PC-9 (cell line): Measurements from ENCODE around the gene AKR1B1. TPM values are rescaled to one million over a fixed set of nuclear protein-coding genes. Genes with fewer than 3 reads are reported as not detected.

Experiments
- BruUV-seq: library from RNA; stranded (reverse); fragments of 400-500 nt; replicated peaks from 2 replicates; lab custom pipeline; 2021; lab: Mats Ljungman, UMichigan
- CTCF ChIA-PET: fragments of 300-600 bp; sonication (Branson Sonifier 250); formaldehyde crosslinking; loops from one replicate; lab custom pipeline; 2022; ENCODE audit warnings: antibody characterized with exemption; lab: Charles Lee
- POLR2A ChIA-PET: fragments of 300-600 bp; sonication (Branson Sonifier 250); formaldehyde crosslinking; loops from one replicate; lab custom pipeline; 2022; ENCODE audit warnings: antibody characterized with exemption; ENCODE audit not compliant: unreplicated experiment; lab: Charles Lee
- DNase-seq, 2 experiments: peaks; one replicate each; pipeline versions ENCODE4 v3.0.0 to v3.0.0-alpha.2; 2015 to 2022; ENCODE audit warnings: mixed read lengths in 1 of 2
- H2AFZ ChIP-seq: fragments of 200-600 bp; sonication (generic); 2 replicates; pipeline ENCODE4 v1.8.1; 2017; ENCODE audit warnings: antibody characterized with exemption
- H3F3A ChIP-seq: fragments of 200-600 bp; sonication (generic); 2 replicates; pipeline ENCODE4 v1.8.1; 2017; ENCODE audit warnings: antibody characterized with exemption, mild to moderate bottlenecking, low read depth; ENCODE audit not compliant: insufficient read depth
- H3K27ac ChIP-seq: fragments of 200-600 bp; sonication (generic); 2 replicates; pipeline ENCODE4 v1.6.1; 2016; ENCODE audit warnings: mixed run types
- H3K27me3 ChIP-seq: fragments of 200-600 bp; sonication (generic); 2 replicates; pipeline ENCODE4 v1.6.1; 2016; ENCODE audit warnings: low read depth, mixed run types; ENCODE audit not compliant: insufficient read depth
- H3K36me3 ChIP-seq: fragments of 200-600 bp; sonication (generic); 2 replicates; pipeline ENCODE4 v1.6.1; 2016; ENCODE audit warnings: low read depth, mixed run types
- H3K4me1 ChIP-seq: fragments of 200-600 bp; sonication (generic); replicated peaks from 2 replicates; pipeline ENCODE4 v1.6.1; 2016; ENCODE audit warnings: mixed run types; ENCODE audit not compliant: insufficient read depth
- H3K4me2 ChIP-seq: fragments of 200-600 bp; sonication (generic); 2 replicates; pipeline ENCODE4 v1.6.1; 2017; ENCODE audit warnings: mixed run types
- H3K4me3 ChIP-seq: fragments of 200-600 bp; sonication (generic); 2 replicates; pipeline ENCODE4 v1.6.1; 2016; ENCODE audit warnings: mixed run types
- H3K79me2 ChIP-seq: fragments of 200-600 bp; sonication (generic); 2 replicates; pipeline ENCODE4 v1.6.1; 2017; ENCODE audit warnings: low read depth, mixed run types
- H3K9me2 ChIP-seq: fragments of 200-600 bp; sonication (generic); 2 replicates; pipeline ENCODE4 v1.8.1; 2017; ENCODE audit warnings: mild to moderate bottlenecking; ENCODE audit not compliant: insufficient read depth
- H3K9me3 ChIP-seq: fragments of 200-600 bp; sonication (generic); 2 replicates; pipeline ENCODE4 v1.8.1; 2016; ENCODE audit warnings: low read depth; ENCODE audit not compliant: insufficient read depth
- H4K20me1 ChIP-seq: fragments of 200-600 bp; sonication (generic); 2 replicates; pipeline ENCODE4 v1.8.1; 2017; ENCODE audit not compliant: insufficient read depth
- EZH2 ChIP-seq: fragments of 200-600 bp; sonication (generic); IDR thresholded peaks from 2 replicates; pipeline ENCODE4 v1.8.0; 2017; ENCODE audit warnings: antibody characterized with exemption, low read depth
- intact Hi-C: fragments of 100-400 bp; cut with micrococcal nuclease; formaldehyde crosslinking; loops from one replicate; pipeline ENCODE4 v1.10.0; 2022; ENCODE audit not compliant: unreplicated experiment
- total RNA-seq: library from RNA; stranded (reverse); gene quantifications from 2 replicates; pipeline ENCODE4 v1.2.3, GENCODE V29; 2021
- TF ChIP-seq, protein P1 (sequence below): fragments of 200-600 bp; sonication (generic); conservative IDR thresholded peaks from 2 replicates; pipeline ENCODE4 v1.6.1; 2017; ENCODE audit warnings: mixed run types, antibody characterized with exemption, mild to moderate bottlenecking, moderate library complexity

Gene AKR1B1
- total RNA-seq, 1 experiment from 2014 or later: 1,009 TPM

DNA sequence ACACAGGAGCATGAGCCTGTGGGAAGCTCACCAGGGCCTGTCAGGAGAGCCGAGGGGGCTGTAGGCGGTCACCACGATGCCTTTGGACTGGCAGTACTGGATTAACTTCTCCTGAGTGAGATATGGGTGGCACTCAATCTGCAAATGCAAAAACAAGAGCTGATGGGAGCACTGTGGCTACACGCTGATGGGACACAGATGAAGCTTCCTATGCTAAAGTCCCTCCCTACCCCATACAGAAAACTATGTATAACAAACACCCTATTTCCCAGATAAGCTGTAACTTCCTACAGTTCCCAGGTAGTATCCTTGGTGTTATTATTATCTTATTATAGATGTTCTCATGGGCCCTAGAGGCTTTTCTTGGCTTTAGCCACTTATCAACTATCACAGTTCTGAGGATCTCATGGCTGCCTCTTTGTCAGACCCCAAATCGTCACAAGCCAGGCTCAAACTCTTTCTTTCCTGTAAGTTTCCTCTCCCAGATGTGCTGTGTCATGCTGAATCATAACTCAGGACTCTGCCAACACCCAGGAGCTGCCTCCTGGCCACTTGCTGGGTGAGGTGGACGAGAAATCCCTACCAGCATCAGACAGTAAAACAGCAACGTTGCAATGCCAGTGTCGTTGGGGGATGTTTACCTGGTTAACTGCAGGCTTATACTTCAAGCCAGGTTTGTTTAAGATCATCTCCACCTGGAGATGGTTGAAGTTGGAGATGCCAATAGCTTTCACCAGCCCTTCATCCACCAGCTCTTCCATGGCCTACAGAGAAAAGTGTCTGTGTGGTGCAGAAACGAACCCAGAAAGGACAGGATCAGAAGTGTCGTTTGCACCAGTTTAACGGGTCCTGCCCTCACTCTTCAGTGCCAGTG, 10.3 kb downstream of the AKR1B1 start:
- BruUV-seq: no TSS peak
- peaks cover 59% of the 10 kb centered on the region for H3K4me1 ChIP-seq
- peak overlapping the region; percentile 97 for H3K27ac ChIP-seq
- H4K20me1 ChIP-seq: peaks cover 28% of the 10 kb centered on the region
- H3K27me3 ChIP-seq: no peaks in the 10 kb centered on the region
- CTCF ChIA-PET: interaction anchor here (0.8 kb wide), 2 partner anchors 16 to 229 kb away, joined by 5 to 7 read pairs; no protein-coding TSS in a partner anchor
- H3K4me3 ChIP-seq: no peak overlapping the region; the same call in 1 of the 2 replicates
- H3K79me2 ChIP-seq: peaks cover 83% of the 10 kb centered on the region
- intact Hi-C loops: loop anchor here (1.0 kb wide), 1 partner anchor 11 kb away; the partner anchor contains the start of gene AKR1B1
- POLR2A ChIA-PET: interaction anchor here (0.5 to 0.6 kb wide), 2 partner anchors 32 to 79 kb away, joined by 4 to 5 read pairs; no protein-coding TSS in a partner anchor
- H3K9me3 ChIP-seq: no peaks in the 10 kb centered on the region
- TF ChIP-seq EZH2: no peak
- H2AFZ ChIP-seq: no peak overlapping the region
- DNase-seq: peak; percentile 84 to 91
- peaks cover 100% of the 10 kb centered on the region for H3F3A ChIP-seq
- H3K9me2 ChIP-seq: no peaks in the 10 kb centered on the region
- peaks cover 97% of the 10 kb centered on the region for H3K36me3 ChIP-seq
- peak overlapping the region; percentile 91 for H3K4me2 ChIP-seq

DNA sequence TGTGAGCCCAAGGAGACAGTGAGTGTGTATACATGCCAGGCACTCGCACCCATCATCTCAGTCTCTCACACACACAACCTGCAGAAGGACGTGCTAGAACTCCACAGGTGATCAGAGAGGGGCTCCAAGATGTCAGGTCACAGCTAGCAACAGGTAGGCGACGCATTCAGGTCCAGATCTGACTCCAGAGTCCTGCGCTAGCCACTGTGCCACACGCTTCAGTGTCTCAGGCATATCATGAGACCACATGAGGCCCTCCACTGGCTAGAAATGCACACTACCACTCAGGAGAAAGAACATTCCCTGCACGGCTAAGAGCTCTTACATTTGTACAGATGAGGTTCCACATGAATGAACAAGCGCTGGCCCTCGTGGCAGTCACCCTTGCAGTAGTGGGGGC, 11.5 kb downstream of the AKR1B1 start:
- no TSS peak for BruUV-seq
- Histone ChIP-seq H3K27me3 (no peaks in the 10 kb centered on the region), H3K4me1 (peaks cover 47% of the 10 kb centered on the region), H3K9me2 (no peaks in the 10 kb centered on the region), H2AFZ (no peak overlapping the region), H3K4me2 (no peak overlapping the region), H3K9me3 (no peaks in the 10 kb centered on the region), H3K27ac (peak overlapping the region; percentile 97), H3K79me2 (peaks cover 71% of the 10 kb centered on the region), H3K36me3 (peaks cover 97% of the 10 kb centered on the region), H4K20me1 (peaks cover 16% of the 10 kb centered on the region), H3F3A (peaks cover 100% of the 10 kb centered on the region), H3K4me3 (no peak overlapping the region)
- intact Hi-C loops: no loop called here
- DNase-seq: no peak
- CTCF ChIA-PET: no interaction called here
- POLR2A ChIA-PET: interaction anchor here (0.9 kb wide), 1 partner anchor 33 kb away, joined by 6 read pairs; no protein-coding TSS in a partner anchor
- TF ChIP-seq, protein P1, sequence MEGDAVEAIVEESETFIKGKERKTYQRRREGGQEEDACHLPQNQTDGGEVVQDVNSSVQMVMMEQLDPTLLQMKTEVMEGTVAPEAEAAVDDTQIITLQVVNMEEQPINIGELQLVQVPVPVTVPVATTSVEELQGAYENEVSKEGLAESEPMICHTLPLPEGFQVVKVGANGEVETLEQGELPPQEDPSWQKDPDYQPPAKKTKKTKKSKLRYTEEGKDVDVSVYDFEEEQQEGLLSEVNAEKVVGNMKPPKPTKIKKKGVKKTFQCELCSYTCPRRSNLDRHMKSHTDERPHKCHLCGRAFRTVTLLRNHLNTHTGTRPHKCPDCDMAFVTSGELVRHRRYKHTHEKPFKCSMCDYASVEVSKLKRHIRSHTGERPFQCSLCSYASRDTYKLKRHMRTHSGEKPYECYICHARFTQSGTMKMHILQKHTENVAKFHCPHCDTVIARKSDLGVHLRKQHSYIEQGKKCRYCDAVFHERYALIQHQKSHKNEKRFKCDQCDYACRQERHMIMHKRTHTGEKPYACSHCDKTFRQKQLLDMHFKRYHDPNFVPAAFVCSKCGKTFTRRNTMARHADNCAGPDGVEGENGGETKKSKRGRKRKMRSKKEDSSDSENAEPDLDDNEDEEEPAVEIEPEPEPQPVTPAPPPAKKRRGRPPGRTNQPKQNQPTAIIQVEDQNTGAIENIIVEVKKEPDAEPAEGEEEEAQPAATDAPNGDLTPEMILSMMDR: no peak
- TF ChIP-seq EZH2: no peak

DNA sequence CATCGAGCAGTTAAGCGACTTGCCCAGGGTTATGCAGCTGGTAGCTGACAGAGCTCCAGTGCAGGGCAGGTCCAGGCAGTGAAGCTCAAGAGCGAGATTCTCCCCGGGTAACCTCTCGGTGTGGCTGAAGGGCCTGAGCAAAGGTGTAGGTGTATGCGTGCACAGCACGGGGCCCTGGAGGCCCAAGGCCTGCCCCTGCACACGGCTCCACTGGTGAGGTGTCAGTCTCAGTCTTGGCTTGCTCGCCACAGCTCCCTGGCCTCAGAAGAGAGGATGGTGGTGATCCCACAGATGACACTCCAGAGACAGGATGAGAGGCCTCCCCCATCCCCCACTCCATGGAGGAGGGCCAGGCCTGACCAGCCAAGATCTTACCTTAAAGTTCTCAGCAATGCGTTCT, 12.0 kb downstream of the AKR1B1 start:
- H3K4me2 ChIP-seq: no peak overlapping the region
- H3K4me1 ChIP-seq: peaks cover 42% of the 10 kb centered on the region
- peaks cover 11% of the 10 kb centered on the region for H4K20me1 ChIP-seq
- peak overlapping the region; percentile 97 for H3K27ac ChIP-seq
- H3F3A ChIP-seq: peaks cover 100% of the 10 kb centered on the region
- BruUV-seq: no TSS peak
- H3K9me3 ChIP-seq: no peaks in the 10 kb centered on the region
- ChIA-PET POLR2A (interaction anchor here (0.9 kb wide), 1 partner anchor 34 kb away, joined by 6 read pairs; no protein-coding TSS in a partner anchor), CTCF (no interaction called here)
- no peak overlapping the region for H3K4me3 ChIP-seq
- peaks cover 97% of the 10 kb centered on the region for H3K36me3 ChIP-seq
- no peak overlapping the region for H2AFZ ChIP-seq
- DNase-seq: no peak
- intact Hi-C loops: no loop called here
- no peaks in the 10 kb centered on the region for H3K9me2 ChIP-seq
- H3K79me2 ChIP-seq: peaks cover 67% of the 10 kb centered on the region
- no peak for TF ChIP-seq EZH2
- TF ChIP-seq, protein P1: no peak
- no peaks in the 10 kb centered on the region for H3K27me3 ChIP-seq
